ENCODE data around the gene FRMD5. TPM values are rescaled to one million over a fixed set of nuclear protein-coding genes. Genes with fewer than 3 reads are reported as not detected.

The FRMD5 gene
- total and polyA plus RNA-seq, 2 experiments from 2014 or later: 5.9 to 10.1 TPM

GRCh38 chr15:43968551-43968950, 226.5 kb downstream of the FRMD5 start (continued):
- no peak for TF ChIP-seq REST (IDR thresholded peaks at IDR 0.05; ENCODE audit: unreplicated experiment)
- no peak for TF ChIP-seq CREB1 (CRISPR knock-in tag; IDR thresholded peaks at IDR 0.05; ENCODE audit: low read depth)
- no peak for TF ChIP-seq STAT1 (IDR thresholded peaks at IDR 0.05; ENCODE audit: unreplicated experiment)

GRCh38 chr15:43966646-43967045, 228.4 kb downstream of the FRMD5 start:
- no peaks in the 10 kb centered on the region for H4K20me1 ChIP-seq (replicated peaks; ENCODE audit: insufficient read depth)
- H3K27ac ChIP-seq (ENCODE audit: low read depth): no peak overlapping the region
- no peaks in the 10 kb centered on the region for H3F3A ChIP-seq (replicated peaks; ENCODE audit: low read depth)
- ATAC-seq (no peak), DNase-seq (ENCODE audit: low spot score) (no peak)
- H3K4me2 ChIP-seq: no peak overlapping the region
- no peak overlapping the region for H2AFZ ChIP-seq
- TF ChIP-seq STAT1 (IDR thresholded peaks at IDR 0.05; ENCODE audit: unreplicated experiment): no peak
- TF ChIP-seq EZH2 (IDR thresholded peaks at IDR 0.05; ENCODE audit: low read depth, unreplicated experiment): no peak
- no peak for TF ChIP-seq REST (IDR thresholded peaks at IDR 0.05; ENCODE audit: unreplicated experiment)
- TF ChIP-seq ZNF331 (CRISPR knock-in tag; IDR thresholded peaks at IDR 0.05; ENCODE audit: low read depth): no peak
- H3K27me3 ChIP-seq (ENCODE audit: insufficient read depth): no peaks in the 10 kb centered on the region
- Mint-ChIP-seq H3K4me3 (no peak overlapping the region), H3K9me3 (no peaks in the 10 kb centered on the region), H3K4me1 (peaks cover 10% of the 10 kb centered on the region), H3K27me3 (ENCODE audit: insufficient read depth, low read depth, poor library complexity) (peaks cover 2% of the 10 kb centered on the region), H3K36me3 (ENCODE audit: low read depth) (no peaks in the 10 kb centered on the region), H3K27ac (no peak overlapping the region)
- H3K36me3 ChIP-seq (ENCODE audit: insufficient read depth): no peaks in the 10 kb centered on the region
- no peaks in the 10 kb centered on the region for H3K79me2 ChIP-seq (replicated peaks; ENCODE audit: insufficient read depth)
- H3K4me3 ChIP-seq: no peak overlapping the region
- H3K9me2 ChIP-seq (ENCODE audit: insufficient read depth): no peaks in the 10 kb centered on the region
- H3K4me1 ChIP-seq (ENCODE audit: insufficient read depth): no peaks in the 10 kb centered on the region

- no peak overlapping the region; the same call in 1 of the 2 replicates for H3K27ac Mint-ChIP-seq
- TF ChIP-seq EZH2 (IDR thresholded peaks at IDR 0.05; ENCODE audit: low read depth, unreplicated experiment): no peak
- TF ChIP-seq ZNF114 (CRISPR knock-in tag; IDR thresholded peaks at IDR 0.05): no peak
- no peak for TF ChIP-seq JUNB (IDR thresholded peaks at IDR 0.05; ENCODE audit: unreplicated experiment)
- TF ChIP-seq CTCF (conservative IDR thresholded peaks at IDR 0.05; ENCODE audit: low read depth in 2 of 2): no peak
- TF ChIP-seq NANOG (IDR thresholded peaks at IDR 0.05; ENCODE audit: borderline replicate concordance): no peak
- TF ChIP-seq STAT1 (IDR thresholded peaks at IDR 0.05; ENCODE audit: unreplicated experiment): no peak
- TF ChIP-seq REST (IDR thresholded peaks at IDR 0.05; ENCODE audit: unreplicated experiment): no peak
Observed at GRCh38 chr15:43958861-43959330, 236.2 kb downstream of the FRMD5 start.

More at GRCh38 chr15:43958861-43959330, 236.2 kb downstream of the FRMD5 start:
- Histone ChIP-seq H3K36me3 (ENCODE audit: insufficient read depth) (no peaks in the 10 kb centered on the region), H3K4me1 (ENCODE audit: insufficient read depth) (peaks cover 9% of the 10 kb centered on the region), H4K20me1 (replicated peaks; ENCODE audit: insufficient read depth) (no peaks in the 10 kb centered on the region), H3K9me2 (ENCODE audit: insufficient read depth) (no peaks in the 10 kb centered on the region), H3K4me3 (no peak overlapping the region), H3K4me2 (peak overlapping the region; percentile 30; the same call in 1 of the 2 replicates), H3F3A (replicated peaks; ENCODE audit: low read depth) (no peaks in the 10 kb centered on the region), H3K27ac (ENCODE audit: low read depth) (peak overlapping the region; percentile 6; the same call in 1 of the 2 replicates), H3K27me3 (ENCODE audit: insufficient read depth) (no peaks in the 10 kb centered on the region), H3K79me2 (replicated peaks; ENCODE audit: insufficient read depth) (no peaks in the 10 kb centered on the region), H2AFZ (no peak overlapping the region)
- no peaks in the 10 kb centered on the region for H3K9me3 Mint-ChIP-seq
- DNase-seq (ENCODE audit: low spot score) (peak; percentile 57), ATAC-seq (peak; percentile 70)
- no peak overlapping the region for H3K4me3 Mint-ChIP-seq
- no peaks in the 10 kb centered on the region for H3K27me3 Mint-ChIP-seq (ENCODE audit: insufficient read depth, low read depth, poor library complexity)
- peaks cover 14% of the 10 kb centered on the region for H3K4me1 Mint-ChIP-seq
- no peaks in the 10 kb centered on the region for H3K36me3 Mint-ChIP-seq (ENCODE audit: low read depth)

Measured in GM23338 (cell line).